PC-3 (cell line): ENCODE results near the gene DIS3L.

Experiments
- EZH2 ChIP-seq: fragments of 300-600 bp; sonication (generic); IDR thresholded peaks from one replicate; pipeline ENCODE4 v1.6.1; 2017; ENCODE audit warnings: antibody characterized with exemption, mild to moderate bottlenecking, low read length; ENCODE audit not compliant: unreplicated experiment
- TF ChIP-seq, protein P1 (sequence below): fragments of 300-600 bp; sonication (generic); conservative IDR thresholded peaks from 2 replicates; pipeline ENCODE4 v1.5.1; 2017; ENCODE audit warnings: antibody characterized with exemption, low read depth, mild to moderate bottlenecking, low read length

DNA sequence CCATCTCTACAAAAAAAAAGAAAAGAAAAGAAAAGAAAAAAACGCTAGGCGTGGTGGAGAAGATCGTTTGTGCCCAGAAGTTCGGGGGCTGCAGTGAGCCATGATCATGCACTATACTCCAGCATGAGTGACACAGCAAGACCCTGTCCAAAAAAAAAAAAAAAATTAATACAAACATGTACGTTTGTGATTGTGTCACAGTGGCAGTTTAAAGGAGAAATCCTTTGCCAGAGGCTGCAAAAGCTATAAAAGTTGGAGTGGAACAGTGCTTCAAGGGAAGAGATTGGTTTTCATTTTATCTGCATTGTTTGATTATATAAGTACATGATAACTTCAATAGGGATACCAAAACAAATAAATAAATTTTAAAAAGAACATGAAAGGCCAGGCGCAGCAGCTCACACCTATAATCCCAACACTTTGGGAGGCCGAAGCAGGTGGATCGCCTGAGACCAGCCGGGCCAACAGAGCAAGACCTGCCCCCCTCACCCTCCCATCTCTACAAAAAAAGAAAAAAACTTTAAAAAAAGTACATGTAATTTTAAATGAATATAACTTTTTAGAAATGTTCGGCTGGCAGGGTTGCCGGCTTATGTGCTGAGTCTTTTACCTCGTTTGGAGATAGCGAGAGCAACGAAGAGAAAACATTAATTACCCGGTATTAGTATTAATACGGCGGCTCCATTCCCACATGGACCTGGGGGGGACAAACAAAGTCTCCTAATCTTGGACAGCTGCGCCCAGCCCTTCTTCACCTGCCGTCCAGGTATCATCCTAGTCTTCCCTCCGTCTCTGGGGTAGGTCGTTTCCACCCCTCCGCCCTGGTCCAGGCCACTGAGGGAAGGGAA is 573 bp upstream of the DIS3L start:
- TF ChIP-seq, protein P1, sequence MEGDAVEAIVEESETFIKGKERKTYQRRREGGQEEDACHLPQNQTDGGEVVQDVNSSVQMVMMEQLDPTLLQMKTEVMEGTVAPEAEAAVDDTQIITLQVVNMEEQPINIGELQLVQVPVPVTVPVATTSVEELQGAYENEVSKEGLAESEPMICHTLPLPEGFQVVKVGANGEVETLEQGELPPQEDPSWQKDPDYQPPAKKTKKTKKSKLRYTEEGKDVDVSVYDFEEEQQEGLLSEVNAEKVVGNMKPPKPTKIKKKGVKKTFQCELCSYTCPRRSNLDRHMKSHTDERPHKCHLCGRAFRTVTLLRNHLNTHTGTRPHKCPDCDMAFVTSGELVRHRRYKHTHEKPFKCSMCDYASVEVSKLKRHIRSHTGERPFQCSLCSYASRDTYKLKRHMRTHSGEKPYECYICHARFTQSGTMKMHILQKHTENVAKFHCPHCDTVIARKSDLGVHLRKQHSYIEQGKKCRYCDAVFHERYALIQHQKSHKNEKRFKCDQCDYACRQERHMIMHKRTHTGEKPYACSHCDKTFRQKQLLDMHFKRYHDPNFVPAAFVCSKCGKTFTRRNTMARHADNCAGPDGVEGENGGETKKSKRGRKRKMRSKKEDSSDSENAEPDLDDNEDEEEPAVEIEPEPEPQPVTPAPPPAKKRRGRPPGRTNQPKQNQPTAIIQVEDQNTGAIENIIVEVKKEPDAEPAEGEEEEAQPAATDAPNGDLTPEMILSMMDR = no peak
- TF ChIP-seq EZH2 = no peak
